ENCODE measurements around the gene CLDN10. TPM values are rescaled to one million over a fixed set of nuclear protein-coding genes. Genes with fewer than 3 reads are reported as not detected.

The CLDN10 gene
- total RNA-seq, 1 donor from 2014 or later: 13.6 TPM

- Histone ChIP-seq H3K4me3 (ENCODE audit: low read length in 3 of 3) (no peak overlapping the region), H3K4me1 (ENCODE audit: control insufficient read depth in 3 of 3, insufficient read depth in 3 of 3, low read length in 3 of 3) (no peaks in the 10 kb centered on the region), H3K27me3 (ENCODE audit: control insufficient read depth in 3 of 3, insufficient read depth in 3 of 3, low read length in 3 of 3) (no peaks in the 10 kb centered on the region), H3K36me3 (ENCODE audit: control insufficient read depth in 3 of 3, insufficient read depth in 3 of 3, low read length in 3 of 3) (peaks cover 0 to 14% (median 0%) of the 10 kb centered on the region in 3 donors), H3K27ac (ENCODE audit: low read depth, low read length) (no peak overlapping the region), H3K9ac (ENCODE audit: low read depth in 1 of 3, low read length in 3 of 3) (no peak overlapping the region), H3K9me3 (ENCODE audit: control insufficient read depth in 3 of 3, low read length in 3 of 3) (no peaks in the 10 kb centered on the region)
Observed at GRCh38 chr13:95627590-95627989, 75.1 kb downstream of the CLDN10 start.

- Histone ChIP-seq H3K9ac (ENCODE audit: low read depth in 1 of 3, low read length in 3 of 3) (no peak overlapping the region), H3K27ac (ENCODE audit: low read depth, low read length) (no peak overlapping the region), H3K9me3 (ENCODE audit: control insufficient read depth in 3 of 3, low read length in 3 of 3) (no peaks in the 10 kb centered on the region), H3K4me1 (ENCODE audit: control insufficient read depth in 3 of 3, insufficient read depth in 3 of 3, low read length in 3 of 3) (no peaks in the 10 kb centered on the region), H3K36me3 (ENCODE audit: control insufficient read depth in 3 of 3, insufficient read depth in 3 of 3, low read length in 3 of 3) (peaks cover 0 to 15% (median 0%) of the 10 kb centered on the region in 3 donors), H3K4me3 (ENCODE audit: low read length in 3 of 3) (no peak overlapping the region), H3K27me3 (ENCODE audit: control insufficient read depth in 3 of 3, insufficient read depth in 3 of 3, low read length in 3 of 3) (no peaks in the 10 kb centered on the region)
Observed at GRCh38 chr13:95628488-95628887, 76.0 kb downstream of the CLDN10 start.

- H3K27ac ChIP-seq (ENCODE audit: low read depth, low read length): no peak overlapping the region
- no peaks in the 10 kb centered on the region for H3K27me3 ChIP-seq (ENCODE audit: control insufficient read depth in 3 of 3, insufficient read depth in 3 of 3, low read length in 3 of 3)
- no peak overlapping the region for H3K4me3 ChIP-seq (ENCODE audit: low read length in 3 of 3)
- no peak overlapping the region for H3K9ac ChIP-seq (ENCODE audit: low read depth in 1 of 3, low read length in 3 of 3)
- no peaks in the 10 kb centered on the region for H3K9me3 ChIP-seq (ENCODE audit: control insufficient read depth in 3 of 3, low read length in 3 of 3)
- peaks cover 0 to 15% (median 0%) of the 10 kb centered on the region in 3 donors for H3K36me3 ChIP-seq (ENCODE audit: control insufficient read depth in 3 of 3, insufficient read depth in 3 of 3, low read length in 3 of 3)
- no peaks in the 10 kb centered on the region for H3K4me1 ChIP-seq (ENCODE audit: control insufficient read depth in 3 of 3, insufficient read depth in 3 of 3, low read length in 3 of 3)
Observed at GRCh38 chr13:95629071-95629470, 76.6 kb downstream of the CLDN10 start.

Other genes with a start within 250 kb of the CLDN10 start
- 11.0 TPM for gene DZIP1, start 92.0 kb downstream of the CLDN10 start, total RNA-seq
- 23.5 TPM for gene DNAJC3, start 124.4 kb downstream of the CLDN10 start, total RNA-seq